SHP77 (cell line): ENCODE measurements around the gene FUT9.
"Not testable (repeated sequence)": the region's sequence is repeated elsewhere in the genome, so short reads cannot be mapped to it uniquely, and the experiment has no call there.

ENCODE experiments used
- DNase-seq, 2 experiments: peaks; one replicate each; lab custom pipeline; 2025; lab: John Stamatoyannopoulos, UW

Gene FUT9

GRCh38 chr6:96186094-96186493, 170.3 kb downstream of the FUT9 start:
- DNase-seq = no peak

GRCh38 chr6:96186516-96187195, 170.9 kb downstream of the FUT9 start:
- DNase-seq = no peak

- DNase-seq = no peak
Observed at GRCh38 chr6:96194675-96195074, 178.9 kb downstream of the FUT9 start.

GRCh38 chr6:96195272-96195671, 179.5 kb downstream of the FUT9 start:
- no peak for DNase-seq

- no peak for DNase-seq
Observed at GRCh38 chr6:96196633-96197032, 180.9 kb downstream of the FUT9 start.

- DNase-seq = no peak
Observed at GRCh38 chr6:96197241-96197640, 181.5 kb downstream of the FUT9 start.

- no peak for DNase-seq
Observed at GRCh38 chr6:96202571-96202970, 186.8 kb downstream of the FUT9 start.

- DNase-seq = no peak
Observed at GRCh38 chr6:96211341-96211740, 195.6 kb downstream of the FUT9 start.

GRCh38 chr6:96212066-96212465, 196.3 kb downstream of the FUT9 start:
- DNase-seq = no peak

GRCh38 chr6:96213784-96214183, 198.0 kb downstream of the FUT9 start:
- no peak for DNase-seq

- DNase-seq = no peak
Observed at GRCh38 chr6:96223695-96224094, 207.9 kb downstream of the FUT9 start.

- no peak for DNase-seq
Observed at GRCh38 chr6:96227135-96227534, 211.4 kb downstream of the FUT9 start.

GRCh38 chr6:96234444-96234843, 218.7 kb downstream of the FUT9 start:
- DNase-seq = no peak

- no peak for DNase-seq
Observed at GRCh38 chr6:96235927-96236326, 220.2 kb downstream of the FUT9 start.

GRCh38 chr6:96236471-96236870, 220.7 kb downstream of the FUT9 start:
- DNase-seq = no peak

- no peak for DNase-seq
Observed at GRCh38 chr6:96237638-96238347, 222.0 kb downstream of the FUT9 start.

GRCh38 chr6:96246563-96246962, 230.8 kb downstream of the FUT9 start:
- DNase-seq = no peak

- DNase-seq = no peak
Observed at GRCh38 chr6:96249755-96250154, 234.0 kb downstream of the FUT9 start.

GRCh38 chr6:96257751-96258150, 242.0 kb downstream of the FUT9 start:
- DNase-seq = no peak

- DNase-seq = not testable (repeated sequence)
Observed at GRCh38 chr6:96260787-96261430, 245.1 kb downstream of the FUT9 start.
